NCI-H2171 treated with DMSO at 0.1 percent for 48 hours (cell line): ENCODE measurements around the gene MCOLN3.
"Not testable (repeated sequence)": the region's sequence is repeated elsewhere in the genome, so short reads cannot be mapped to it uniquely, and the experiment has no call there.

Experiments
- DNase-seq: peaks from one replicate; lab custom pipeline; 2025; lab: John Stamatoyannopoulos, UW

The MCOLN3 gene

DNA sequence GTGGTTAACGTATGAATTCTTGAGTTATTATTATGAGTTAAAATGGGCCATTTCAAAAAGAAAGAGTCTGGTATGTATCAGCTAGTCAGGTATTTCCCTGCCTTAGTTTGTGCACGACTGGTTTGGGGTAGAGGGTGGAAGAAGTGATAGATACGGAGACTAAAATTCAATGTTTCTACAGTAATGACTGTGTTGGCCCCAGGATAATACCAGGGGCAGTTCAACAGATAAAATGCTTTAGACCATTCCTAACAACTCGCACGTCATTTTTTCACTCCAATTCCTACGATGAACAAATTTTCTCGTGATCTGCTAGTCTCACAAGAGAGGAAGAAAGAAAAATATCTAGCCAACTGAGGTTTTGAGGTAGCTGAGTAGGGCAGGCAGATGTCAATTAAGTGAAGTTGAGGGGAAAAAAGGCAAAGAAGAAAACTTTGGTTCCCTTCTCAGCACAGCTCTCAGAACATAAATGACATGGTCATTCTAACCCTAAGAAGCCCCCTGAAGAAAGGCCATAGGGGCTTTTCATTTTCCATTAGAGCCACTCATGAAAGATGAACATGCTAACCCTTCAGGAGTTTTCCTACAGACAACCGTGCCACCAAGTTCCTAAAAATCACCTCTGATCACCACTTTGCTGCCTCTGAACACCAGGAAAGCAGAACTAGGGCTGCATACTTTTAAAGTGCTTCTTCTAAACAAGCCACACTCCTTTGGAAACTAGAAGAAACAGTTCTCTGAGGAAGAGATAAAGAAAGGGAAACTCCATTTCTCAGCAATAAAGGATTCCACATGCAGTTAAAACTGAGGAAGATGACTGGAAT is 57.0 kb downstream of the MCOLN3 start:
- DNase-seq: no peak

DNA sequence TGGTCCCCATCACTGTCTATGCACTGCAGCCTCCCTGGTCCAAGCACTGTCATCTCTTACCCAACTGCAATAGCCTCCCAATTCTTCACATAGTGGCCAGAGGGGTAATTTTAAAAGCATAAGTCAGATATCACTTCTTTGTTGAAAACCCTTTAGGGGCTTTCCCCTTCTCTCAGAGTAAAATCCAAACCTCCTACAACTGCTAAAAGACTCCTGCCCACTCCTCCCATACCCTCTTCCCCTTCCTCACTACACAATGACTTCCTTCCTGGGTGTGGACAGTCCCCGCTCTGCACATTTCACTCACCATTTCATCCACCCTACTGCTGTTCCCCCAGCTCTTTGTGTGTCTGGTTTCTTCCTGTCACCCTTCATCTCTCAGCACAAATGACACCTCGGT is 59.7 kb downstream of the MCOLN3 start:
- DNase-seq: no peak

DNA sequence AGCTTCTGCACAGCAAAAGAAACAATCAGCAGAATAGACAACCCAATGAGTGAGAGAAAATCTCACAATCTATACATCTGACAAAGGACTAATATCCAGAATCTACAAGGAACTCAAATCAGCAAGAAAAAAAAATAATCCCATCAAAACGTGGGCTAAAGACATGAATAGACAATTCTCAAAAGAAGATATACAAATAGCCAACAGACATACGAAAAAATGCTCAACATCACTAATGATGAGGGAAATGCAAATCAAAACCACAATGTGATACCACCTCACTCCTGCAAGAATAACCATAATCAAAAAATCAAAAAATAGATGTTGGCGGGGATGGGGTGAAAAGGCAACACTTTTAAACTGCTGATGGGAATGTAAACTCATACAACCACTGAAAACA is 61.7 kb downstream of the MCOLN3 start:
- not testable (repeated sequence) for DNase-seq

DNA sequence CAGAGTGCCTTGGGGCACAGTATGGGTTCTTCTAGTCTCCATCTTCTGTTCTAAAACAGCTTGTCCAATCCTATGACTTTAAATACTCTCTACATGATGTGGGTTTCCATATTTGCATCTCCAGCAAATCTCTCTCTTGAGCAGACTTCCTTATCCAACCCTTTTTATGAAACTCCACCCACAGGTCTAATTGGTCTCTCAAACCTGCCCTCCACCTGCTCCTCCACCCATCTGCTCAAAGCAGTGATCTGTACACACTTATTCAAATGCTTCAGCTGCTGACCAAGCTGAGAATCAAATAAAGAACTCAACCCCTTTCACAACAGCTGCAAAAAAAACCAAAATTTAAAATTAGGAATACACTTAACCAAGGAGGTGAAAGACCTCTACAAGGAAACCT is 62.9 kb downstream of the MCOLN3 start:
- peak; percentile 18 for DNase-seq

DNA sequence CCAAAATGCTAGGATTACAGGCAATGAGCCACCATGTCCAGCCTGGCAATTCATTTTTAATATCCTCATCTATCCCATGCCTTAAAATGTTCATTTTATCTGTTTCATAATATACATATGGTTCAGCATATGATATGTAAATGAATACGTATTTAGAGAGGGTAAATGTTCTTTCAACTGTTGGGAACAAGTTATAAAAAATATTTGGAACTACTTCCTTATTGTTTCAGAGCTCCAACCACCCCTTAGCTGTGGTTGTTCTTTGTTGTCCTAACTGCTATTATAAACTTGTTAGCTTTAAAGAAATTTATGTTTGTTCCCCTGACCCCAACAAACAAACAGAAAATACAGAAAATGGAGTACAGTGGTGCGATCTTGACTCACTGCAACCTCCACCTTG is 65.9 kb downstream of the MCOLN3 start:
- DNase-seq: no peak

DNA sequence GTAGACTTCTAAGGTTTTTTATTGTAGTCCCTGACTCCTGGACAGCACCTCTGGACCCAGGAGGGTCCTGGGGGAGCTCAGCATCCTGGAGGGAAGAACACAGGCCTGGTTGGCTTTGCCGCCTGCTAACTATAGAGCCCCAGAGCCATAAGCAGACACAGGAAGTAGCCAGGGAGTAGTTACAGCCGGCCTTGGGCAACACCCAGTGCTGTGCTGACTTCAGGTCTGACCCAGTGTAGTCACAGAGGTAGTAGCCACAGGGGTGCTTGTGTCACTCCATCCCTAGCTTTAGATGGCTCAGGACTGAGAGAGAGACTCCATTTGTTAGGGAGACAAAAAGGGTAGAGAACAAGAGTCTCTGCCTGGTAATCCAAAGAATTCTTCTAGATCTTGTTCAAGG is 73.3 kb downstream of the MCOLN3 start:
- no peak for DNase-seq

DNA sequence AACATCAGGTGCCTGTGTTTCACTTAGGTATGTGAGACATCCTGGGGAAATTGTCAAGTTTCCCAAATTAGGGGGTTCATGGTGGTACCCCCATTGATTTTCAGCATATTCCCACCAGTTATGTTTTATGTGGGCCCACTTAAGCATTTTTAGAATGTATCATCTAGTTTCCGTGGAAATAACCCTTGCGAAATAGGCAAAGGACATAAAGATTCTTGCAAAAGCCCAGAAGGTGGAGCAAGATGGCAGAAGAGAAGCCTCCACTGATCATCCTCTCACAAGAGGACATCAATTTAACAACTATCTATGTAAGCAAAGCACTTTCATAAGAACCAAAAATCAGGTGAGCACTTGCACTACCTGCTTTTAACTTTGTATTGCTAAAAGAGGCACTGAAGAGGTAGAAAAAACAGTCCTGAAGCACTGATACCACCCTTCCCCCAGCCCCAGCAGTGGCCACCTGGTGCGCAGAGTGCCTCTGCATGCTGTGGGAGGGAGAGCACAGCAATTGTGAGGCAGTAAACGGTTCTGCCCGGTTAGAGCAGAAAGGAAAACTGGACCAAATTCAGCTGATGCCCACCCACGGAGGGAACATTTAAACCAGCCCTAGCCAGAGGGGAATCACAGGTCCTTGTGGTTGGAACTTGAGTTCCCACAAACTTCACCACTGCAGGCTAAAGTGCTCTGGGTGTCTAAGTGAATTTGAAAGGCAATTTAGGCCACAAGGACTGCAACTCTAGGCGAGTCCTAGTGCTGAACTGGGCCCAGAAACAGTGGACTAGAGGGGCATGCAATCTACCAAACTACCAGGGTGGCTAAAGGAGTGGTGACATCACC is 74.6 kb downstream of the MCOLN3 start:
- no peak for DNase-seq

DNA sequence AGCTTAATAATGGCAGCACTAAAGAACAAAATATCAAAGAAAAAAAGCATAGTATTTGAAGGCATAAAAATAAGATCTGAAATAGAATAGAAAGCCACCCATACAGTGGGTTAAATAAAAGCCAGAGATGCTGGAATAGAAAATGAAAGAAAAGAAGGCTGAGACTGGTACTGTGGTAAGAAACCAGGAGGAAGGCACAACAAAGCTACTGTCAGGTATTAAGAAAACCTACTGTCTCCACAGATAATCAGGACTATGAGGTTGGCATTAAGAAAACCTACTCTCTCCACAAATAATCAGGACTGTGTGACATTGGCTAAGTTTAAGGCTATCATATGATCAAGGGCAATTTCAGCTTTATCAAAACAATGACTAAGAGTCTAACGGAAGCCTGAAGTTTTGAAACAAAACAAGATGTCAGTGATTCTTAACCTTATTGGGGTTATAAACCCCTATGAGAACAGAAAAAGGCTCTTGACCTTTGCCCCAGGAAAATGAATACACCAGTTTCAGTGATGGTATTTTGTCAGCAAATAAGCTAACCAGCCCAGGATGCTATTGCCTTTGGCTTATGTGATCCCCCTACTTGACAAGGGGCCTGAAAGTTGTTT is 75.8 kb downstream of the MCOLN3 start:
- no peak for DNase-seq

DNA sequence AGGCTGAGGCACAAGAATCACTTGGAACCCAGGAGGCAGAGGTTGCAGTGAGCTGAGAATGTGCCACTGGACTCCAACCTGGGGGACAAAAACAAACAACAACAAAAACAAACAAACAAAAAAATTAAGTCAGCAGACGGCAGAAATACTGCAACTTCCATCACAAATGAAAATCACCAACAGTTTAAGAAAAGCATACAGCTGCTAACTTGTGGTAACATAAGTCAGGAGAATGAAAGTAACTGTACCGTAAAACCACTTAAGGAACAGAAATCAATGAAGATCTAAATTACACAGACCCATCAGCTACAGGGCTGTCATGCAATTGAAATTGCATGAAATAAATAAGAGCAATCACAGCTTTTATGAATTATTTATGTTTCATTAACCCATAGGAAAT is 76.3 kb downstream of the MCOLN3 start:
- no peak for DNase-seq

DNA sequence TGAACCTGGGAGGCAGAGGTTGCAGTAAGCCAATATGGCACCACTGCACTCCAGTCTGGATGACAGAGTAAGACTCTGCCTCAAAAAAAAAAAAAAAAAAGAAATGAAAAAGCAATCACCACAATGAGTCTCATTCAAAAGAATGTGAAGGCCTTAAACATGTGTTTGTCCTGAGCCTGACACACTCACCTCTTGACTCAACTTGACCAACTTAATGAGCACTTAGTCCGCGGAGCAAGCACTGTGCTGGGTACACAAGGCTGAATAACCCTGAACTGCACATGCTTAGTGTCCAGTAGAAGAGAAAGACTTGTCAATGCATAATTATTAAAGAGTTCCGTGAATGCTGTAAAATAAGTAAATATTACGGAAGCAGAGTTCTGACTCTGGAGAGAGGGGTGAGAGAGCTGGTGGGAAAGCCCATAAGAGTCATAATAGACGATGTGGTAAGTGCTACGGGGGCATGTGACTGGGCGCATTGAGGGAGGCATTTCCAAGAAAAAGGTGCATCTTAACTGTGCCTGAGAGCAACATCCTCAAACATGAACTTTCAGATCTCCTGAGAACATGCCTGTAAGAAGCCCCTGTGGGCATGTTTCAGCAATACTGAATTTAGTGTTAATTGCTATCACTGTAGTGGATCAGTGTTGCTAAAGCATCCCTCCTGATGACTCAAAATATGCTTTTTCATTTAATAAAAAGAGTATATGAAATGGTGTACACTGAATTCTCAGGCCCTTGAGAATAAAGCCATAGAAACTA is 78.6 kb downstream of the MCOLN3 start:
- no peak for DNase-seq

DNA sequence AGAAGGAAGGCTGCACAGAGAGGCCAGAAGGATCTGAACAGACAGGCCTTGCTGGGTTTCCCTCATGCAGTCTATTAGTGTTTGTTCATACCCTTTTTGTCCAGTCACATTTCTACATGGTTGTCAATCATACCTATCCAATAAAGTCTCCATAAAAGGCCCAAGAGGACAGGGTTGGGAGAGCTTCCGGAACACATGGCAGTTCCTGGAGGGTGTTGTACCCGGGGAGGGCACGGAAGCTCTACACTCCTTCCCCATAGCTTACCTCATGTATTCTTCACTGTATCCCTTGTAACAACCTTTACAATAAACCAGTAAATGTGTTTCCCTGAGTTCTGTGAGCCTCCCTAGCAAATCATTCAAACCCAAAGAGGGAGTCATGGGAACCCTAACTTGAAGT is 79.4 kb downstream of the MCOLN3 start:
- DNase-seq: no peak

DNA sequence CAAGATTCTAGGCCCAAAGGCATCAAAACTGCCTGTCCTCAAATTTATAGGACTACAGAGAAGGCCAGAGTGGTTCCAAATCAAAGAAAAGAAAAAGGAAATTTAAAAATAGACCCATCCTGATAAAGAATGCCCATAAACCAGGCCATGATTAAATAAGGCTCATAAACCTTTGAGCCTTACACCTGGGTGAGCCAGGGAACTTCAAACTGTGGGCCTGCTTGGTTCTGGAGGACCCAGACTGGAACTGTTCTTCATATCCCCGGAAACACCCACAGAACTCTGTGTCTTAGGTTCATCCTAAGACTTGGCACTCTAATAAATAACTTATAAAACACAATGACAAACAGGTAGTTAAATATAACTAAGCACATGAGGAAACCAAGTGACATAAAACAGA is 80.2 kb downstream of the MCOLN3 start:
- no peak for DNase-seq
